OCI-LY3 (cell line): Measurements from ENCODE around the gene EPHA1.

ENCODE experiments used
- CTCF ChIP-seq: fragments of 200-600, 300-600 bp; sonication (generic); IDR thresholded peaks from 2 replicates; pipeline ENCODE4 v1.5.1; 2014; ENCODE audit warnings: antibody characterized with exemption, low read length, low read depth
- EZH2phosphoT487 ChIP-seq: fragments of 200-600 bp; shearing (Covaris generic); IDR thresholded peaks from 2 replicates; pipeline ENCODE4 v1.6.1; 2018; ENCODE audit warnings: antibody characterized with exemption, mixed run types, low read depth

GRCh38 chr7:143401265-143401664 is 7.4 kb downstream of the EPHA1 start:
- TF ChIP-seq CTCF (no peak), EZH2phosphoT487 (no peak)
